HCT116 (cell line): ENCODE results near the gene TNFAIP2. TPM values are rescaled to one million over a fixed set of nuclear protein-coding genes. Genes with fewer than 3 reads are reported as not detected.

ENCODE experiments used
- ATAC-seq: fragments of 200-7000 bp; cut with Tn5 transposase; 2 replicates; pipeline ENCODE4 v1.9.1; 2020; ENCODE audit warnings: mild to moderate bottlenecking, moderate library complexity
- BruUV-seq: library from RNA; stranded (reverse); fragments of 400-500 nt; replicated peaks from 2 replicates; lab custom pipeline; 2021; lab: Mats Ljungman, UMichigan
- CTCF ChIA-PET: fragments of 300-600 bp; sonication (Branson Sonifier 250); formaldehyde crosslinking; loops from one replicate; lab custom pipeline; 2021; ENCODE audit warnings: antibody characterized with exemption; lab: Charles Lee
- POLR2A ChIA-PET: fragments of 300-600, 350-600 bp; sonication (Branson Sonifier 250); formaldehyde crosslinking; loops from one replicate; lab custom pipeline; 2021; ENCODE audit warnings: antibody characterized with exemption; lab: Charles Lee
- RAD21 ChIA-PET, 2 experiments: fragments of 300-600 bp; sonication (Branson Sonifier 250); formaldehyde crosslinking; loops; one replicate each; lab custom pipeline; 2023; ENCODE audit warnings: low total read pairs in 2 of 2; ENCODE audit not compliant: uncharacterized antibody in 2 of 2, unreplicated experiment in 2 of 2, low non-redundant PET in 1 of 2; lab: Charles Lee
- DNase-seq: peaks from one replicate; pipeline ENCODE4 v3.0.0-alpha.2; 2010; ENCODE audit warnings: low read depth, low spot score
- H2AFZ ChIP-seq: fragments of 200-600 bp; shearing (Covaris generic), sonication (generic); 2 replicates; pipeline ENCODE4 v1.6.1; 2017; ENCODE audit warnings: low read depth, mixed run types, mixed read lengths, antibody characterized with exemption, low read length; ENCODE audit not compliant: poor library complexity, severe bottlenecking
- H3K27ac ChIP-seq: 2 replicates; pipeline ENCODE4 v1.5.1; 2012; ENCODE audit warnings: low read depth, low read length
- H3K27me3 ChIP-seq: fragments of 200-600 bp; sonication (generic); 2 replicates; pipeline ENCODE4 v1.6.1; 2016; ENCODE audit warnings: mixed run types, low read length, mixed read lengths; ENCODE audit not compliant: insufficient read depth
- H3K36me3 ChIP-seq, 2 experiments: fragments of 200-500 bp in 1 of 2; fragments of 200-600 bp in 1 of 2; sonication (Bioruptor generic) in 1 of 2; sonication (generic) in 1 of 2; 2 replicates each; pipeline versions ENCODE4 v1.5.1 to v1.6.1; 2014 to 2016; ENCODE audit warnings: low read length in 2 of 2, inconsistent platforms in 1 of 2, mixed read lengths in 1 of 2, mixed run types in 1 of 2; ENCODE audit not compliant: insufficient read depth in 2 of 2, control insufficient read depth in 1 of 2
- H3K4me1 ChIP-seq, 2 experiments: fragments of 200-600 bp in 1 of 2; sonication (generic) in 1 of 2; 2 replicates each; pipeline versions ENCODE4 v1.5.1 to v1.6.1; 2012 to 2017; ENCODE audit warnings: low read length in 2 of 2, inconsistent platforms in 1 of 2, mild to moderate bottlenecking in 1 of 2, mixed read lengths in 1 of 2, mixed run types in 1 of 2, moderate library complexity in 1 of 2; ENCODE audit not compliant: insufficient read depth in 2 of 2, control insufficient read depth in 1 of 2
- H3K4me2 ChIP-seq: fragments of 200-600 bp; sonication (generic); 2 replicates; pipeline ENCODE4 v1.6.1; 2017; ENCODE audit warnings: mixed run types, low read length, mixed read lengths
- H3K4me3 ChIP-seq, 2 experiments: fragments of 200-600 bp in 1 of 2; sonication (generic) in 1 of 2; replicated peaks in 1 of 2; 2 replicates each; pipeline ENCODE4 v1.5.1; 2011 to 2016; ENCODE audit warnings: low read length in 2 of 2, control low read depth in 1 of 2, low read depth in 1 of 2, mild to moderate bottlenecking in 1 of 2, mixed read lengths in 1 of 2, mixed run types in 1 of 2
- H3K79me2 ChIP-seq: fragments of 200-600 bp; sonication (generic); 2 replicates; pipeline ENCODE4 v1.6.1; 2017; ENCODE audit warnings: mild to moderate bottlenecking, mixed run types, low read length, moderate library complexity, mixed read lengths; ENCODE audit not compliant: insufficient read depth
- H3K9ac ChIP-seq: fragments of 200-600 bp; sonication (generic); 2 replicates; pipeline ENCODE4 v1.6.1; 2016; ENCODE audit warnings: low read length, mixed read lengths
- H3K9me2 ChIP-seq: fragments of 200-600 bp; sonication (generic), shearing (Covaris generic); 2 replicates; pipeline ENCODE4 v1.6.1; 2017; ENCODE audit warnings: mixed run types, mild to moderate bottlenecking, moderate library complexity; ENCODE audit not compliant: insufficient read depth
- H3K9me3 ChIP-seq, 2 experiments: fragments of 200-500 bp in 1 of 2; fragments of 200-600 bp in 1 of 2; sonication (Bioruptor generic) in 1 of 2; sonication (generic) in 1 of 2; 2 replicates each; pipeline ENCODE4 v1.6.1; 2014 to 2017; ENCODE audit warnings: low read length in 2 of 2, mixed read lengths in 2 of 2, inconsistent platforms in 1 of 2, low read depth in 1 of 2, mild to moderate bottlenecking in 1 of 2, mixed run types in 1 of 2, moderate library complexity in 1 of 2; ENCODE audit not compliant: control insufficient read depth in 1 of 2, insufficient read depth in 1 of 2
- H4K20me1 ChIP-seq: fragments of 200-600 bp; sonication (generic), shearing (Covaris generic); 2 replicates; pipeline ENCODE4 v1.6.1; 2017; ENCODE audit warnings: mixed run types, mild to moderate bottlenecking, moderate library complexity; ENCODE audit not compliant: insufficient read depth
- ATF3 ChIP-seq: IDR thresholded peaks from 2 replicates; pipeline ENCODE4 v1.6.1; 2012
- CBX3 ChIP-seq: IDR thresholded peaks from 2 replicates; pipeline ENCODE4 v1.6.1; 2012; ENCODE audit warnings: low read depth
- EGR1 ChIP-seq: IDR thresholded peaks from 2 replicates; pipeline ENCODE4 v1.6.1; 2012; ENCODE audit warnings: low read depth
- ELF1 ChIP-seq: IDR thresholded peaks from 2 replicates; pipeline ENCODE4 v1.6.1; 2012; ENCODE audit warnings: low read depth, borderline replicate concordance
- EZH2 ChIP-seq: fragments of 200-600 bp; sonication (generic); IDR thresholded peaks from 2 replicates; pipeline ENCODE4 v1.6.1; 2017; ENCODE audit warnings: antibody characterized with exemption, mixed run types
- EZH2phosphoT487 ChIP-seq: fragments of 200-600 bp; IDR thresholded peaks from 2 replicates; pipeline ENCODE4 v1.6.1; 2018; ENCODE audit warnings: antibody characterized with exemption, borderline replicate concordance
- FOSL1 ChIP-seq: IDR thresholded peaks from 2 replicates; pipeline ENCODE4 v1.6.1; 2012; ENCODE audit warnings: low read depth
- JUND ChIP-seq: IDR thresholded peaks from 2 replicates; pipeline ENCODE4 v1.6.1; 2012
- MAX ChIP-seq: IDR thresholded peaks from 2 replicates; pipeline ENCODE4 v1.6.1; 2012
- POLR2A ChIP-seq: IDR thresholded peaks from 2 replicates; pipeline ENCODE4 v1.7.0; 2011; ENCODE audit warnings: borderline replicate concordance; ENCODE audit not compliant: insufficient read depth, insufficient read length; ENCODE audit errors: extremely low read depth
- POLR2AphosphoS5 ChIP-seq: IDR thresholded peaks from 2 replicates; pipeline ENCODE4 v1.6.1; 2011; ENCODE audit warnings: mild to moderate bottlenecking, low read depth, low read length, moderate library complexity
- SIN3A ChIP-seq: IDR thresholded peaks from 2 replicates; pipeline ENCODE4 v1.6.1; 2012; ENCODE audit warnings: low read depth
- SRF ChIP-seq: IDR thresholded peaks from 2 replicates; pipeline ENCODE4 v1.6.1; 2012; ENCODE audit warnings: low read depth
- TCF7L2 ChIP-seq: IDR thresholded peaks from 2 replicates; pipeline ENCODE4 v1.7.0; 2011; ENCODE audit warnings: borderline replicate concordance, inconsistent platforms; ENCODE audit not compliant: insufficient read depth, insufficient read length; ENCODE audit errors: extremely low read depth
- YY1 ChIP-seq: IDR thresholded peaks from 2 replicates; pipeline ENCODE4 v1.6.1; 2011; ENCODE audit warnings: low read length, low read depth, moderate library complexity, mild to moderate bottlenecking; ENCODE audit not compliant: insufficient replicate concordance; ENCODE audit errors: extremely low read depth
- ZBTB33 ChIP-seq: IDR thresholded peaks from 2 replicates; pipeline ENCODE4 v1.6.1; 2011; ENCODE audit warnings: mild to moderate bottlenecking, low read length, moderate library complexity; ENCODE audit not compliant: insufficient replicate concordance; ENCODE audit errors: extremely low read depth
- ZFX ChIP-seq: fragments of 450-650 bp; IDR thresholded peaks from 2 replicates; pipeline ENCODE4 v1.6.1; 2017
- intact Hi-C: fragments of 100-400 bp; cut with micrococcal nuclease; formaldehyde crosslinking; loops from 2 replicates; pipeline ENCODE4 v1.10.0; 2022
- total RNA-seq: library from RNA; stranded (reverse); gene quantifications from one replicate; pipeline ENCODE4 v1.2.1, GENCODE V29; 2021; ENCODE audit not compliant: unreplicated experiment

The TNFAIP2 gene
- total RNA-seq, 1 experiment from 2014 or later, result 74.8 TPM

- TF ChIP-seq ZBTB33 (no peak), ATF3 (no peak)
- TF ChIP-seq, all 23 proteins: peak for 0
Observed at GRCh38 chr14:103132381-103133209, 9.3 kb downstream of the TNFAIP2 start (continued).

- H4K20me1 ChIP-seq, result no peaks in the 10 kb centered on the region
- H2AFZ ChIP-seq, result no peak overlapping the region
- no peak overlapping the region for H3K9ac ChIP-seq
- ChIA-PET RAD21 (interaction anchor here in 1 of 2 experiments (0.6 kb wide), 1 partner anchor 34 kb away, joined by 3 read pairs; no protein-coding TSS in a partner anchor), CTCF (no interaction called here), POLR2A (no interaction called here)
- H3K4me3 ChIP-seq, result no peak overlapping the region
- H3K27me3 ChIP-seq, result no peaks in the 10 kb centered on the region
- H3K27ac ChIP-seq, result no peak overlapping the region; the same call in 1 of the 2 replicates
- peaks cover 8 to 16% of the 10 kb centered on the region in 2 experiments; a peak in 1 of 4 replicates for H3K36me3 ChIP-seq
- no peak for DNase-seq
- H3K4me2 ChIP-seq, result no peak overlapping the region
- no peak for ATAC-seq
- H3K79me2 ChIP-seq, result no peaks in the 10 kb centered on the region
- BruUV-seq, result no TSS peak
- H3K4me1 ChIP-seq, result peaks cover 30 to 37% of the 10 kb centered on the region in 2 experiments
- H3K9me2 ChIP-seq, result no peaks in the 10 kb centered on the region
- no peak for TF ChIP-seq CBX3
- no peak for TF ChIP-seq MAX
- TF ChIP-seq SIN3A, result no peak
- no peak for TF ChIP-seq JUND
- TF ChIP-seq EZH2phosphoT487, result no peak
- no peak for TF ChIP-seq POLR2AphosphoS5
- TF ChIP-seq TCF7L2, result no peak
- TF ChIP-seq POLR2A, result no peak
- no peak for TF ChIP-seq SRF
- no peak for TF ChIP-seq EGR1
- no peak for TF ChIP-seq ELF1
- TF ChIP-seq YY1, result no peak
- TF ChIP-seq EZH2, result no peak
- no peak for TF ChIP-seq FOSL1
- no peak for TF ChIP-seq ZFX
- no peaks in the 10 kb centered on the region for H3K9me3 ChIP-seq
- intact Hi-C loops, result no loop called here
Observed at GRCh38 chr14:103133210-103134140, 10.2 kb downstream of the TNFAIP2 start.
